GM19397 (cell line): Measurements from ENCODE around the gene ATP6V0E1.
"Not testable (repeated sequence)": the region's sequence is repeated elsewhere in the genome, so short reads cannot be mapped to it uniquely, and the experiment has no call there.

Source experiments
- ATAC-seq: cut with Tn5 transposase; IDR thresholded peaks from one replicate; pipeline ENCODE4 v1.9.1; 2021; ENCODE audit warnings: mild to moderate bottlenecking, moderate library complexity; ENCODE audit not compliant: unreplicated experiment

Gene ATP6V0E1

GRCh38 chr5:173069671-173070070, 86.1 kb downstream of the ATP6V0E1 start:
- no peak for ATAC-seq

- ATAC-seq, result no peak
Observed at GRCh38 chr5:173075137-173075843, 91.7 kb downstream of the ATP6V0E1 start.

GRCh38 chr5:173075970-173076369, 92.4 kb downstream of the ATP6V0E1 start:
- ATAC-seq, result no peak

GRCh38 chr5:173076471-173076870, 92.9 kb downstream of the ATP6V0E1 start:
- ATAC-seq, result not testable (repeated sequence)

- no peak for ATAC-seq
Observed at GRCh38 chr5:173078878-173079277, 95.3 kb downstream of the ATP6V0E1 start.
